ENCODE results near the gene KRT17.
"Not testable (repeated sequence)": the region's sequence is repeated elsewhere in the genome, so short reads cannot be mapped to it uniquely, and the experiment has no call there.

KRT17 gene

GRCh38 chr17:41634639-41635038, 10.3 kb upstream of the KRT17 start:
- no peak for DNase-seq (ENCODE audit: low read depth in 2 of 2)

- DNase-seq (ENCODE audit: low read depth in 2 of 2): no peak
Observed at GRCh38 chr17:41633556-41634199, 9.3 kb upstream of the KRT17 start.

GRCh38 chr17:41632482-41633105, 8.2 kb upstream of the KRT17 start:
- no peak for DNase-seq (ENCODE audit: low read depth in 2 of 2)

- no peak for DNase-seq (ENCODE audit: low read depth in 2 of 2)
Observed at GRCh38 chr17:41631898-41632285, 7.5 kb upstream of the KRT17 start.

GRCh38 chr17:41631025-41631897, 6.9 kb upstream of the KRT17 start:
- DNase-seq (ENCODE audit: low read depth in 2 of 2): no peak

- DNase-seq (ENCODE audit: low read depth in 2 of 2): no peak
Observed at GRCh38 chr17:41629826-41630670, 5.7 kb upstream of the KRT17 start.

GRCh38 chr17:41629316-41629715, 4.9 kb upstream of the KRT17 start:
- DNase-seq (ENCODE audit: low read depth in 2 of 2): no peak

- DNase-seq (ENCODE audit: low read depth in 2 of 2): not testable (repeated sequence)
Observed at GRCh38 chr17:41628621-41629255, 4.4 kb upstream of the KRT17 start.

GRCh38 chr17:41628073-41628370, 3.6 kb upstream of the KRT17 start:
- not testable (repeated sequence) for DNase-seq (ENCODE audit: low read depth in 2 of 2)

GRCh38 chr17:41627316-41628072, 3.1 kb upstream of the KRT17 start:
- DNase-seq (ENCODE audit: low read depth in 2 of 2): no peak

GRCh38 chr17:41626914-41627295, 2.5 kb upstream of the KRT17 start:
- DNase-seq (ENCODE audit: low read depth in 2 of 2): not testable (repeated sequence)

- DNase-seq (ENCODE audit: low read depth in 2 of 2): not testable (repeated sequence)
Observed at GRCh38 chr17:41626028-41626913, 1.9 kb upstream of the KRT17 start.

GRCh38 chr17:41625602-41626001, 1.2 kb upstream of the KRT17 start:
- no peak for DNase-seq (ENCODE audit: low read depth in 2 of 2)

GRCh38 chr17:41623184-41623861, 1.1 kb downstream of the KRT17 start:
- DNase-seq (ENCODE audit: low read depth in 2 of 2): not testable (repeated sequence)

- not testable (repeated sequence) for DNase-seq (ENCODE audit: low read depth in 2 of 2)
Observed at GRCh38 chr17:41622340-41623183, 1.8 kb downstream of the KRT17 start.

GRCh38 chr17:41621916-41622315, 2.5 kb downstream of the KRT17 start:
- no peak for DNase-seq (ENCODE audit: low read depth in 2 of 2)

GRCh38 chr17:41621435-41621817, 2.9 kb downstream of the KRT17 start:
- DNase-seq (ENCODE audit: low read depth in 2 of 2): not testable (repeated sequence)
